Ovary (tissue), 9 donors: Measurements from ENCODE around the gene MAB21L3. TPM values are rescaled to one million over a fixed set of nuclear protein-coding genes. Genes with fewer than 3 reads are reported as not detected.

ENCODE experiments used
- DNase-seq, 5 donors: peaks; one replicate each; pipeline ENCODE4 v3.0.0-alpha.2; 2019 to 2020
- H3K27ac ChIP-seq, 2 donors: fragments of 200-600 bp; one replicate each; pipeline versions ENCODE4 v1.5.1 to v1.8.0; 2019 to 2022
- H3K27me3 ChIP-seq: fragments of 200-600 bp; one replicate; pipeline ENCODE4 v1.8.0; 2022
- H3K36me3 ChIP-seq: fragments of 200-600 bp; sonication (generic); one replicate; pipeline ENCODE4 v1.5.1; 2019
- H3K4me1 ChIP-seq: one replicate; pipeline ENCODE4 v1.8.1; 2013; ENCODE audit warnings: mild to moderate bottlenecking, moderate library complexity; ENCODE audit not compliant: insufficient read depth
- H3K4me3 ChIP-seq: fragments of 200-600 bp; sonication (generic); one replicate; pipeline ENCODE4 v1.5.1; 2017
- H3K9me3 ChIP-seq, 2 donors: fragments of 200-600 bp in 1 of 2; sonication (generic) in 1 of 2; one replicate each; pipeline versions ENCODE4 v1.5.1 to v1.8.1; 2013 to 2019; ENCODE audit warnings: mild to moderate bottlenecking in 1 of 2, moderate library complexity in 1 of 2
- EP300 ChIP-seq: sonication (generic); formaldehyde crosslinking; IDR thresholded peaks from one replicate; pipeline ENCODE4 v1.6.1; 2017; ENCODE audit warnings: antibody characterized with exemption
- POLR2A ChIP-seq: fragments of 450-650 bp; IDR thresholded peaks from one replicate; pipeline ENCODE4 v1.6.1; 2017; ENCODE audit warnings: antibody characterized with exemption, mild to moderate bottlenecking, moderate library complexity
- WGBS, 3 donors: extraction: QIAGEN DNeasy Blood & Tissue Kit in 1 of 3; methylation state at CpG; one replicate each; pipeline versions ENCODE4 v1.1.5 to v1.1.7; 2013 to 2017; 5-methylcytosine and 5-hydroxymethylcytosine counted together
- intact Hi-C, 4 donors: fragments of 100-400 bp; cut with DNase I; formaldehyde crosslinking; loops; one replicate each; pipeline versions ENCODE4 v1.11.0 to v1.15.1; 2022 to 2023
- polyA plus RNA-seq, 2 donors: library from polyadenylated mRNA; stranded (reverse); fragments of 200-250 nt in 1 of 2; fragments of 350-450 nt in 1 of 2; fragmentation: Illumina TruSeq in 1 of 2; extraction: RNeasy Lipid Tissue Mini Kit (QIAGEN cat#74804) in 1 of 2; gene quantifications; one replicate each; pipeline ENCODE4 v1.2.3, GENCODE V29; 2013 to 2014
- total RNA-seq, 7 donors: library from RNA; depleted of rRNA in 2 of 7; stranded (reverse); fragments of >200 nt in 2 of 7; fragmentation: NEBNext Ultra II Directional in 3 of 7; extraction: Animal tissue kit (Norgen Biotek cat#: 25700) in 3 of 7; gene quantifications; one replicate each; pipeline versions ENCODE4 v1.1.0 to v1.2.4, GENCODE V29; 2016 to 2023
- TF ChIP-seq, protein P1 (sequence below), 3 donors: fragments of 450-650 bp in 2 of 3; fragments of 200-600 bp in 1 of 3; IDR thresholded peaks; one replicate each; pipeline versions ENCODE4 v1.5.1 to v1.8.0; 2016 to 2022; ENCODE audit warnings: antibody characterized with exemption in 3 of 3, mild to moderate bottlenecking in 1 of 3
- donor health status: DM: no; HTN: no; CAD: no; lungs with moderate emphysema.
- donor health status: DM: no; HTN: no; CAD: no.
- donor health status: Bipolar disorder and iron deficiency.
- donor health status: DM: yes; HTN: yes; CAD: no.
- donor health status: DM: no; HTN: no; CAD: no.
- donor health status: DM: yes; HTN: yes; CAD: no.

Gene MAB21L3
- total and polyA plus RNA-seq, 9 donors = not detected

DNA sequence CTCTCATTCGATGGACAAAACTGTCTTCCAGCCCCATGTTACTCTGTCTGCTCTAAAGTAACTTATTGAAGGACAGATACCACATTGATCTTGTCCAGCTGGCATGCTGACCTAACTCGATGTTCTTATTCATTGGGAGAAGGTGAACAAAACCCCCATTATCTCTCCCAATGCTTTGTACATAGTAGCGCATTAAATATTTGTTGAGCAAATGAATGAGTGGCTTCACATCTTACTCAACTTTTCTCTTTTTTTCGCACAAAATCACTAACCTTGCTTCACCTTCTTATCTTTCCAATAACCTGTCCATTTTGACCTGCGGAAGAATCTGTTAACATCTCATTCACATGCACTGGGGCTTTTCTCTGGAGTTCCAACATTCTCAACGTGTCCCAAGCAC lies 18.3 kb downstream of the MAB21L3 start:
- TF ChIP-seq POLR2A (no peak), EP300 (no peak)
- TF ChIP-seq, protein P1, sequence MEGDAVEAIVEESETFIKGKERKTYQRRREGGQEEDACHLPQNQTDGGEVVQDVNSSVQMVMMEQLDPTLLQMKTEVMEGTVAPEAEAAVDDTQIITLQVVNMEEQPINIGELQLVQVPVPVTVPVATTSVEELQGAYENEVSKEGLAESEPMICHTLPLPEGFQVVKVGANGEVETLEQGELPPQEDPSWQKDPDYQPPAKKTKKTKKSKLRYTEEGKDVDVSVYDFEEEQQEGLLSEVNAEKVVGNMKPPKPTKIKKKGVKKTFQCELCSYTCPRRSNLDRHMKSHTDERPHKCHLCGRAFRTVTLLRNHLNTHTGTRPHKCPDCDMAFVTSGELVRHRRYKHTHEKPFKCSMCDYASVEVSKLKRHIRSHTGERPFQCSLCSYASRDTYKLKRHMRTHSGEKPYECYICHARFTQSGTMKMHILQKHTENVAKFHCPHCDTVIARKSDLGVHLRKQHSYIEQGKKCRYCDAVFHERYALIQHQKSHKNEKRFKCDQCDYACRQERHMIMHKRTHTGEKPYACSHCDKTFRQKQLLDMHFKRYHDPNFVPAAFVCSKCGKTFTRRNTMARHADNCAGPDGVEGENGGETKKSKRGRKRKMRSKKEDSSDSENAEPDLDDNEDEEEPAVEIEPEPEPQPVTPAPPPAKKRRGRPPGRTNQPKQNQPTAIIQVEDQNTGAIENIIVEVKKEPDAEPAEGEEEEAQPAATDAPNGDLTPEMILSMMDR (IDR thresholded peaks at IDR 0.05) = no peak
- DNase-seq = no peak
- Histone ChIP-seq H3K36me3 (no peaks in the 10 kb centered on the region), H3K4me3 (no peak overlapping the region), H3K4me1 (no peaks in the 10 kb centered on the region), H3K9me3 (no peaks in the 10 kb centered on the region), H3K27ac (no peak overlapping the region), H3K27me3 (no peaks in the 10 kb centered on the region)
- intact Hi-C loops = no loop called here
- 85 to 91% (median 86%) methylated on average over 6 of the region's 6 CpGs for WGBS, 3 donors

DNA sequence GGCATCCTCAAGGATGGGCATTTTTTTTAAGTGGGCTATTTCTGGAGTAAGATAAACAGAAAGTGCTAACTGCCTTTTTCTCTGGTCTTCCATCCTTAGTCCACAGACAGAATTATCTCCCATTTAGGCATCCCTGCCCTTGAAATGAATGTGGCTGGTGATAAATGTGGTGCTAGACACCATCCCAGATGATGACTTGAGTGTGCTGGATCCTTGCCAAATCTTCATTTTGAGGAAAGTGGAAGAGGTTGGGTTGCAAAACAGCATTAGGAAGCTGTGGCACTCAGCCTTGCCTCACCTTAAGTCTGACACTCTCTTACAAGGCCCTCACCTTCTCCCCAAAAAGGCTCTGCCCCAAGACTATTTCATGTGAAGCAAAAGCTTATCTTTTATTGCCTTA lies 19.2 kb downstream of the MAB21L3 start:
- no peak for DNase-seq
- intact Hi-C loops = loop anchor here in 1 of 4 donors (5.0 kb wide), 1 partner anchor 367 kb away; no protein-coding TSS in a partner anchor
- H3K36me3 ChIP-seq = no peaks in the 10 kb centered on the region
- H3K4me1 ChIP-seq = no peaks in the 10 kb centered on the region
- no peak overlapping the region for H3K27ac ChIP-seq
- H3K9me3 ChIP-seq = no peaks in the 10 kb centered on the region
- H3K27me3 ChIP-seq = no peaks in the 10 kb centered on the region
- TF ChIP-seq, protein P1 (IDR thresholded peaks at IDR 0.05) = no peak
- TF ChIP-seq POLR2A (no peak), EP300 (no peak)
- H3K4me3 ChIP-seq = no peak overlapping the region

DNA sequence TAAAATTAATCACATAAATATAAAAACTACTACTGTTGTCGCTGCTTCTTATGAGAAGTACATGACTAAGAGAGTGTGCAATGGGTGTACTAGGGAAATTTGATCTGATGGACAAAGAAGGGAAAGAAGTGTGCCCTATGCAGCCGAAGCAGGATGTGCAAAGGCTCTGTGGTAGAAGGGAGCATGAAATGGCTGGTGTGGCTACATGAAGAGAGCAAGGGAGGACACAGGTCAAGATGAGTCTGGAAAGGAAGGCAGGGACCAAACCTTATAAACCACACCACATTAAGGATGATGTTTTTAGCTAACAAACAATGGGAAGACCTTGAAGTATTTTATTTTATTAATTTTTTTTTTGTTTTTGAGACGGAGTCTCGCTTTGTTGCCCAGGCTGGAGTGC lies 20.0 kb downstream of the MAB21L3 start:
- H3K4me3 ChIP-seq = no peak overlapping the region
- TF ChIP-seq, protein P1 (IDR thresholded peaks at IDR 0.05) = no peak
- TF ChIP-seq POLR2A (no peak), EP300 (no peak)
- no peak overlapping the region for H3K27ac ChIP-seq
- intact Hi-C loops = loop anchor here in 1 of 4 donors (5.0 kb wide), 1 partner anchor 366 kb away; no protein-coding TSS in a partner anchor
- no peaks in the 10 kb centered on the region for H3K4me1 ChIP-seq
- no peaks in the 10 kb centered on the region for H3K36me3 ChIP-seq
- DNase-seq = no peak
- H3K9me3 ChIP-seq = no peaks in the 10 kb centered on the region
- WGBS, 3 donors = 82 to 88% (median 84%) methylated on average over 4 of the region's 4 CpGs
- H3K27me3 ChIP-seq = no peaks in the 10 kb centered on the region

DNA sequence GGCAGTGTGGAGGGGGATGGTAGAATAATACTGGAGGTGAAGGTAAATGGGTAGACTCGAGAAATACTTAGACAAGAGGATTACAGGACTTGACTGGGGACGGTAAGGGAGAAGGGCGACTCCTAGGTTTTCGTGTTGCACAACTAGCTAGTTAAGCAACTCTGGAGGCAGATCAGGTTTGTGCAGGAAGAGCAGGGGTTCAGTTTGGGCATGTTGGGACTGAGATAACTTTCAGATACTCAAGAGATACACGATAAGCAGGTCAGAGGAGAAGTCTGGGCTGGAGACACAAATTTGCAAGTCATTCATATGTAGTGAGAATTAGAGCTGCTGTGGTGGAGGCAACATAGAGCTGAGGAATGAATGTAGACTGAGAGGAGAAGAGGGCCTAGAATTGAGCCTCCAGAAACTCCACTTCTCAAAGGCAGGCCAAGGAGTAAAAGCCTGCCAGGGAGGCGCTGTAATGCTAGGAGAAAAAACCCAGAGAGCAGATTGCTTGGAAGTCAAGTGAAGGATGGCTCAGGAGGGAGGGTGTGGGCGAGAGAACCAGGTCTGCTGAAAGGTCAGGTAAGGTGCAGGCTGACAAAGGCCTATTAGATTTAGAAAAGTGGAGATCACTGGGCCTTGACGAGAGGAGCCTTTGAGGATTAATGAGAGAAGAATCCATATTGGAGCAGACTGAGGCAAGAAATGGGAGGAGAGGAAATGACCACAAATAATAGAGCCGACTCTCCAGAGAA lies 20.8 kb downstream of the MAB21L3 start:
- intact Hi-C loops = loop anchor here in 1 of 4 donors (5.0 kb wide), 1 partner anchor 365 kb away; no protein-coding TSS in a partner anchor
- DNase-seq = no peak
- no peak overlapping the region for H3K27ac ChIP-seq
- H3K4me1 ChIP-seq = no peaks in the 10 kb centered on the region
- TF ChIP-seq, protein P1 (IDR thresholded peaks at IDR 0.05) = no peak
- no peak for TF ChIP-seq POLR2A
- TF ChIP-seq EP300 = no peak
- WGBS, 3 donors = 78 to 82% (median 79%) methylated on average over 9 of the region's 9 CpGs
- H3K36me3 ChIP-seq = no peaks in the 10 kb centered on the region
- H3K9me3 ChIP-seq = no peaks in the 10 kb centered on the region
- H3K27me3 ChIP-seq = no peaks in the 10 kb centered on the region
- no peak overlapping the region for H3K4me3 ChIP-seq
